ENCODE results near the gene CD9. TPM values are rescaled to one million over a fixed set of nuclear protein-coding genes. Genes with fewer than 3 reads are reported as not detected.
"Not testable (repeated sequence)": the region's sequence is repeated elsewhere in the genome, so short reads cannot be mapped to it uniquely, and the experiment has no call there.

The CD9 gene
- total and polyA plus RNA-seq, 2 donors (not counting 1 experiment from before 2014, with no cell fraction given): 520 to 856 TPM

GRCh38 chr12:6190767-6191530, 9.3 kb upstream of the CD9 start:
- H3K4me1 ChIP-seq (ENCODE audit: control insufficient read depth, extremely low read depth, insufficient read depth, low read length); H2AFZ ChIP-seq (ENCODE audit: low read length); H3K27me3 ChIP-seq (ENCODE audit: control insufficient read depth, insufficient read depth, low read length); H4K20me1 ChIP-seq (ENCODE audit: control insufficient read depth, extremely low read depth, insufficient read depth, low read length); H3K9me3 ChIP-seq (ENCODE audit: control insufficient read depth, insufficient read depth, low read depth, low read length); H3K9ac ChIP-seq (ENCODE audit: insufficient read depth, low read length); H3K4me2 ChIP-seq (ENCODE audit: extremely low read depth, insufficient read depth, low read length); H3K27ac ChIP-seq (ENCODE audit: insufficient read depth, low read length); H3K4me3 ChIP-seq (replicated peaks in 1 of 4; ENCODE audit: control extremely low read depth in 1 of 4, insufficient read depth in 1 of 4, low read depth in 3 of 4, low read length in 4 of 4); DNase-seq (ENCODE audit: low read depth in 2 of 2); H3K79me2 ChIP-seq (ENCODE audit: control insufficient read depth, insufficient read depth, low read length); H3K36me3 ChIP-seq (ENCODE audit: control insufficient read depth, insufficient read depth, low read length): not testable (repeated sequence)

GRCh38 chr12:6192604-6193380, 7.4 kb upstream of the CD9 start:
- Histone ChIP-seq H3K27ac (ENCODE audit: insufficient read depth, low read length) (no peak overlapping the region), H3K9me3 (ENCODE audit: control insufficient read depth, insufficient read depth, low read depth, low read length) (no peaks in the 10 kb centered on the region), H4K20me1 (ENCODE audit: control insufficient read depth, extremely low read depth, insufficient read depth, low read length) (no peaks in the 10 kb centered on the region), H3K4me2 (ENCODE audit: extremely low read depth, insufficient read depth, low read length) (no peak overlapping the region), H3K9ac (ENCODE audit: insufficient read depth, low read length) (no peak overlapping the region), H3K4me1 (ENCODE audit: control insufficient read depth, extremely low read depth, insufficient read depth, low read length) (peaks cover 4% of the 10 kb centered on the region), H2AFZ (ENCODE audit: low read length) (no peak overlapping the region), H3K36me3 (ENCODE audit: control insufficient read depth, insufficient read depth, low read length) (no peaks in the 10 kb centered on the region), H3K27me3 (ENCODE audit: control insufficient read depth, insufficient read depth, low read length) (peaks cover 3% of the 10 kb centered on the region), H3K4me3 (replicated peaks in 1 of 4; ENCODE audit: control extremely low read depth in 1 of 4, insufficient read depth in 1 of 4, low read depth in 3 of 4, low read length in 4 of 4) (no peak overlapping the region), H3K79me2 (ENCODE audit: control insufficient read depth, insufficient read depth, low read length) (no peaks in the 10 kb centered on the region)
- TF ChIP-seq EZH2 (IDR thresholded peaks at IDR 0.05; ENCODE audit: low read length, missing control alignments) (no peak), CTCF (conservative IDR thresholded peaks at IDR 0.05 in 1 of 2, IDR thresholded peaks at IDR 0.05 in 1 of 2; ENCODE audit: low read depth in 1 of 2, low read length in 2 of 2) (no peak)
- no peak for DNase-seq (ENCODE audit: low read depth in 2 of 2)

DNA sequence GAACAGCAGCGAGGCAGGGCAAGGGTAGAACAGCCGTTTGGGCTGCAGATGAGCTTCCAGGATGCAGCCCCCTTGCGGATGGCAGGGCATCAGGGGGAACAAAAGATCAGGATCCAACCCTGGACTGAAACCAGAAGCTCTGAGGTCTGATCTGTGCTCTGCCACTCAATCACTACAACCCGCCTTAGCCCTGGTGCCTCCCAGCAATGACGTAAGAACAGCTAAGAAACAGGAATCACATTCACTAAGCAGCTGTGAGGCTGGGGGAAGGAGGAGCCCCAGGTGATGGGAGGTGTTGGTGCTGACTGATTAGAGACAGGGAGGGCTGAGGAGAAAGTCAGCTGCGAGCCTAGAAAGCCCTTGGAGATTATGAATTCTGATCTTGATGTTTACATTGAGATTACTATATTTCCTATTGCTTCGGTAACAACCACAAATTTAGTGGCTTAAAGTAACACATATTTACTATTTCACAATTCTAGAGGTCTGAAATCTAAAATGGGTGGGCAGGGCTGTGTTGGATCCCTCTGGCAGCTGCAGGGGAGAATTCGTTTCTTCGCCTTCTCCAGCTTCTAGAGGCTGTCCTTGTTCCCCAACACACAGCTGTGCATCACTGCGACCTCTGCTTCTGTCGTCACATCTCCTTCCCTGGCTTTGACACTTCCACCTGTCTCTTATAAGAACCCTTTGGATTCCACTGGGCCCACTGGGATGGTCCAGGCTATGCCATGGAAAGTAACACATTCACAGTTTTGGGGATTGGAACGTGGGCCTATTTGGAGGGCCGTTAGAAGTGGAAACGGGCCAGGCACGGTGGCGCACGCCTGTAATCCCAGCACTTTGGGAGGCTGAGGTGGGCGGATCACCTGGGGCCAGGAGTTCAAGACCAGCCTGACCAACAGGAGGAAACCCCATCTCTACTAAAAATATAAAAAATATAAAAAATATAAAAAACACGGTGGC, 6.1 kb upstream of the CD9 start:
- Histone ChIP-seq H3K9me3 (ENCODE audit: control insufficient read depth, insufficient read depth, low read depth, low read length) (no peaks in the 10 kb centered on the region), H3K27ac (ENCODE audit: insufficient read depth, low read length) (no peak overlapping the region), H3K4me3 (replicated peaks in 1 of 4; ENCODE audit: control extremely low read depth in 1 of 4, insufficient read depth in 1 of 4, low read depth in 3 of 4, low read length in 4 of 4) (no peak overlapping the region), H2AFZ (ENCODE audit: low read length) (no peak overlapping the region), H3K36me3 (ENCODE audit: control insufficient read depth, insufficient read depth, low read length) (no peaks in the 10 kb centered on the region), H4K20me1 (ENCODE audit: control insufficient read depth, extremely low read depth, insufficient read depth, low read length) (no peaks in the 10 kb centered on the region), H3K9ac (ENCODE audit: insufficient read depth, low read length) (no peak overlapping the region), H3K79me2 (ENCODE audit: control insufficient read depth, insufficient read depth, low read length) (no peaks in the 10 kb centered on the region), H3K4me1 (ENCODE audit: control insufficient read depth, extremely low read depth, insufficient read depth, low read length) (peaks cover 4% of the 10 kb centered on the region), H3K4me2 (ENCODE audit: extremely low read depth, insufficient read depth, low read length) (no peak overlapping the region), H3K27me3 (ENCODE audit: control insufficient read depth, insufficient read depth, low read length) (peaks cover 2% of the 10 kb centered on the region)
- peak in 1 of 2 donors; percentile 0 for TF ChIP-seq CTCF (conservative IDR thresholded peaks at IDR 0.05 in 1 of 2, IDR thresholded peaks at IDR 0.05 in 1 of 2; ENCODE audit: low read depth in 1 of 2, low read length in 2 of 2)
- TF ChIP-seq EZH2 (IDR thresholded peaks at IDR 0.05; ENCODE audit: low read length, missing control alignments): no peak
- peak in 1 of 2 donors; percentile 73 for DNase-seq (ENCODE audit: low read depth in 2 of 2)

Measured in fibroblast of lung (primary cell).